Transverse colon (tissue), 4 donors: Measurements from ENCODE around the gene DPM2. TPM values are rescaled to one million over a fixed set of nuclear protein-coding genes. Genes with fewer than 3 reads are reported as not detected.

ENCODE experiments used
- DNase-seq: peaks from one replicate; pipeline ENCODE4 v3.0.0-alpha.2; 2019
- H3K27ac ChIP-seq, 4 donors: fragments of 200-600 bp; sonication (generic); 2 replicates each; pipeline ENCODE4 v1.5.1; 2016 to 2018; ENCODE audit warnings: inconsistent platforms in 4 of 4
- H3K27me3 ChIP-seq: fragments of 200-600 bp; sonication (generic); 2 replicates; pipeline ENCODE4 v1.5.1; 2017; ENCODE audit warnings: inconsistent platforms
- H3K36me3 ChIP-seq, 4 donors: fragments of 200-600 bp; sonication (generic); 2 replicates each; pipeline ENCODE4 v1.5.1; 2017 to 2019; ENCODE audit warnings: inconsistent platforms in 4 of 4
- H3K4me1 ChIP-seq, 4 donors: fragments of 200-600 bp; sonication (generic); 2 replicates each; pipeline ENCODE4 v1.5.1; 2017 to 2020; ENCODE audit warnings: inconsistent platforms in 4 of 4
- H3K4me3 ChIP-seq, 4 donors: fragments of 200-600 bp; sonication (generic); 1 replicate in 1 of 4; 2 replicates in 3 of 4; pipeline versions ENCODE4 v1.5.1 to v1.6.1; 2017 to 2019; ENCODE audit warnings: inconsistent platforms in 4 of 4
- H3K9me3 ChIP-seq, 2 donors: fragments of 200-600 bp; sonication (generic); 2 replicates each; pipeline ENCODE4 v1.5.1; 2017 to 2019; ENCODE audit warnings: inconsistent platforms in 2 of 2
- EP300 ChIP-seq: sonication (generic); formaldehyde crosslinking; IDR thresholded peaks from one replicate; pipeline ENCODE4 v1.6.1; 2017; ENCODE audit warnings: antibody characterized with exemption, low read depth
- POLR2A ChIP-seq: fragments of 450-650 bp; IDR thresholded peaks from one replicate; pipeline ENCODE4 v1.6.1; 2016; ENCODE audit warnings: antibody characterized with exemption, mild to moderate bottlenecking, moderate library complexity
- POLR2AphosphoS5 ChIP-seq, 3 donors: sonication (generic); formaldehyde crosslinking; IDR thresholded peaks; one replicate each; pipeline ENCODE4 v1.6.1; 2016; ENCODE audit warnings: antibody characterized with exemption in 3 of 3
- WGBS, 2 donors: methylation state at CpG; one replicate each; pipeline ENCODE4 v1.1.5; 2018; ENCODE audit warnings: low coverage in 1 of 2; 5-methylcytosine and 5-hydroxymethylcytosine counted together
- in situ Hi-C, 4 donors: fragments of 200-750 bp; cut with MboI; loops; one replicate each; pipeline versions ENCODE4 v1.15.0 to v1.15.1; 2017; ENCODE audit warnings: low sequenced_read_pairs in 3 of 4, low pct_ligation_motif_present in 1 of 4, low pct_unique_long_range_greater_than_20kb in 1 of 4
- intact Hi-C: fragments of 100-400 bp; cut with DNase I; formaldehyde crosslinking; loops from one replicate; pipeline ENCODE4 v1.15.1; 2023; ENCODE audit warnings: low total_unique reads
- total RNA-seq, 4 donors: library from RNA; depleted of rRNA; stranded (reverse); fragments of >200 nt; gene quantifications; one replicate each; pipeline ENCODE4 v1.1.0, GENCODE V29; 2016
- TF ChIP-seq, protein P1 (sequence below), 5 experiments: fragments of 200-600 bp in 3 of 5; fragments of 450-650 bp in 2 of 5; sonication (generic) in 3 of 5; IDR thresholded peaks; 1 replicate in 2 of 5; 2 replicates in 3 of 5; pipeline ENCODE4 v1.5.1; 2016 to 2017; ENCODE audit warnings: antibody characterized with exemption in 5 of 5, inconsistent platforms in 3 of 5, mild to moderate bottlenecking in 2 of 5, moderate library complexity in 1 of 5

The DPM2 gene
- total RNA-seq, 4 donors from 2014 or later = 20.6 to 249 (median 26.3) TPM

DNA sequence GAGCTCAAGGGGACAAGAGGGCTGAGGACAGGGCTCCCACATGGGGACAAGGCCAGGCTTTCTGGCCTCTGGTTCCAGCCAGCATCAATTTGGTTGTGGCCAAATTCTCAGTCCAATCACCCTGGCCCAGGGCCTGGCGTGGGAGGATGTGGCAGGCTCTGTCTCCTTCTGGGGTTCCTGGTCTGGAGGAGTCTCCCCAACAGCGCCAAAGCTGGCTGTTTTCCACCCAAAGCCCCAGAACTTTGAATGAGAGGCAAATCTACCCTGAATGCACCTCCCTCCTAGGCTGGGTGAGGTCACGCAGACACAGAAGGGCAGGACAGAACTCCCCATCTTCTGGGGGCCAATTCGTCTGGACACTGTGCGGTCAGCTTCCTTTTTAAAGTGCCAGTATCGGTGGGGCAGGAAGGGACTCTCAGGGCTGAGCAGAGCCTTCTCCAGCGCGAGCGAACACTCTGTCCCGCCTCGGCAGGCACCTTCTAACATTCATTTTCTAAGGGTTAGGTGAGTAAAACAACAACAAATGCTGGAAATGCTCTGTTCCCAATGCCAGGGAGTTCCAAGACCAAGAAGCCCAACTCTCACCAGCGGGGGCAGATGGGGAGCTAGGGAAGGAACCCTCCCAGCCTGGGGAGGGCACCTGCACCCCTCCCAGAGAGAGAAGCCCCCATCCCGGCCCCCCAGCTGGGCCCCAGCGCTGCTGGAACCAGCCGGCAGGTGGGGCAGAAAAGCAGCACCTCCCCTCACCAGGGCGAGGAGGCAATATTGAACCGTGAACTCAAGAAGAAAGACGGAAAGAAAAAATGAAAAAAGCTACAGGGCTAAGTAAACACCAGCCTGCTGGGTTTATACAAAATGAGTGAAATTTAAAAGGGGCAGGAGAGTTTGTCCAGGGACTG, 3.7 kb upstream of the DPM2 start:
- 81 to 90% methylated on average over 9 to 18 of the region's 18 CpGs for WGBS, 2 donors
- H3K4me3 ChIP-seq = no peak overlapping the region
- H3K27me3 ChIP-seq = no peaks in the 10 kb centered on the region
- in situ Hi-C loops (loop anchor here in 2 of 4 donors (10.0 kb wide), 1 partner anchor 93 kb away; no protein-coding TSS in a partner anchor), intact Hi-C loops (loop anchor here (5.0 kb wide), 1 partner anchor 41 kb away; the partner anchor contains the start of gene EEIG1)
- TF ChIP-seq, protein P1, sequence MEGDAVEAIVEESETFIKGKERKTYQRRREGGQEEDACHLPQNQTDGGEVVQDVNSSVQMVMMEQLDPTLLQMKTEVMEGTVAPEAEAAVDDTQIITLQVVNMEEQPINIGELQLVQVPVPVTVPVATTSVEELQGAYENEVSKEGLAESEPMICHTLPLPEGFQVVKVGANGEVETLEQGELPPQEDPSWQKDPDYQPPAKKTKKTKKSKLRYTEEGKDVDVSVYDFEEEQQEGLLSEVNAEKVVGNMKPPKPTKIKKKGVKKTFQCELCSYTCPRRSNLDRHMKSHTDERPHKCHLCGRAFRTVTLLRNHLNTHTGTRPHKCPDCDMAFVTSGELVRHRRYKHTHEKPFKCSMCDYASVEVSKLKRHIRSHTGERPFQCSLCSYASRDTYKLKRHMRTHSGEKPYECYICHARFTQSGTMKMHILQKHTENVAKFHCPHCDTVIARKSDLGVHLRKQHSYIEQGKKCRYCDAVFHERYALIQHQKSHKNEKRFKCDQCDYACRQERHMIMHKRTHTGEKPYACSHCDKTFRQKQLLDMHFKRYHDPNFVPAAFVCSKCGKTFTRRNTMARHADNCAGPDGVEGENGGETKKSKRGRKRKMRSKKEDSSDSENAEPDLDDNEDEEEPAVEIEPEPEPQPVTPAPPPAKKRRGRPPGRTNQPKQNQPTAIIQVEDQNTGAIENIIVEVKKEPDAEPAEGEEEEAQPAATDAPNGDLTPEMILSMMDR (IDR thresholded peaks at IDR 0.05) = no peak
- no peak for TF ChIP-seq EP300
- TF ChIP-seq POLR2AphosphoS5 (IDR thresholded peaks at IDR 0.05) = no peak
- TF ChIP-seq POLR2A = no peak
- H3K4me1 ChIP-seq = peaks cover 8 to 19% (median 18%) of the 10 kb centered on the region in 4 donors
- H3K36me3 ChIP-seq = peaks cover 0 to 12% (median 0%) of the 10 kb centered on the region in 4 donors
- no peak overlapping the region for H3K27ac ChIP-seq
- H3K9me3 ChIP-seq = no peaks in the 10 kb centered on the region
- DNase-seq = no peak

DNA sequence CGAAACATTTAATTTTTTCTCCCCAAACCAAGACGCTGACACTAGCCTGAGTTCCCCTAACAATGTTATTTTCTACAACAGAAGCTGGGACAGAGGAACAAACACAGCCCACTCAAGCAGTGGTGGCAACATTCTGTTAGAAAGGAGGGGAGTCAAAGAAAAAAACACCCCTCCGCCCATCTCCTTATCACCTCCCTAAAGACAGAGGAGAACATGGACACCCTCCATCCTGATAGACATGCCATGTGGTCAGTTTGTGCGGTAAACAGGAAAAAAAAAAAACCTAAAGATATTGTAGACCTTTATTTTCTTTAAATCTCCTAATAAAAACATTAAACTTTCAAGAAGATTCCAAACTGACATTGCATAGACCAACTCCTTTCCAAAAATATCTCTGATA, 2.9 kb upstream of the DPM2 start:
- no peak overlapping the region for H3K4me3 ChIP-seq
- intact Hi-C loops (loop anchor here (5.0 kb wide), 1 partner anchor 42 kb away; the partner anchor contains the start of gene EEIG1), in situ Hi-C loops (loop anchor here in 2 of 4 donors (10.0 kb wide), 1 partner anchor 94 kb away; no protein-coding TSS in a partner anchor)
- WGBS, 2 donors = 88 to 98% methylated on average over 3 to 4 of the region's 4 CpGs
- peaks cover 0 to 12% (median 0%) of the 10 kb centered on the region in 4 donors for H3K36me3 ChIP-seq
- TF ChIP-seq, protein P1 (IDR thresholded peaks at IDR 0.05) = no peak
- TF ChIP-seq POLR2AphosphoS5 (IDR thresholded peaks at IDR 0.05) (no peak), EP300 (no peak), POLR2A (no peak)
- H3K27ac ChIP-seq = no peak overlapping the region
- H3K9me3 ChIP-seq = no peaks in the 10 kb centered on the region
- DNase-seq = no peak
- H3K4me1 ChIP-seq = peaks cover 8 to 26% (median 23%) of the 10 kb centered on the region in 4 donors
- no peaks in the 10 kb centered on the region for H3K27me3 ChIP-seq

DNA sequence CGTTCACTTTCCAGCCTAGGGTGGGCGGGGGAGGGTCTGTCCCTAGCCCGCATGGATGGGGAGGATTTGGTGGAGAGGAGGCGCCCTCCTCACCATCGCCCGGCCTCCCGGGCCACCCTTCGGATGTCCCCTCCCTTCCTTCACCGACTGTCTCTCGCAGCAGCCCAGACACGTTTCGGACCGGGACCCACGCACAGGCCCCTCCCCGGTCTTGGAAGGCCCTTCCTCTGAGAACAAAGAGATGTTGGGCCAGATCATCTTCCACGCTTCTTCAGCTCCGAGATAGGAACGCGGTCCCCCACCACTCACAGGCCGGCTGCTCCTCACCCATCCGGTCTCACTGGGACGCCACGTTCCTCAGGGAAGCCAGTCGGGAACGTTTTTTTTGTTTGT, 640 bp upstream of the DPM2 start:
- TF ChIP-seq, protein P1 (IDR thresholded peaks at IDR 0.05) = no peak
- no peak for TF ChIP-seq EP300
- peak in 2 of 3 donors; percentile 45 to 47 for TF ChIP-seq POLR2AphosphoS5 (IDR thresholded peaks at IDR 0.05)
- TF ChIP-seq POLR2A = no peak
- Histone ChIP-seq H3K27ac (peak overlapping the region; percentile 51 to 74 (median 62)), H3K9me3 (no peaks in the 10 kb centered on the region), H3K27me3 (no peaks in the 10 kb centered on the region), H3K4me1 (peaks cover 8 to 29% (median 21%) of the 10 kb centered on the region in 4 donors), H3K36me3 (no peaks in the 10 kb centered on the region), H3K4me3 (peak overlapping the region; percentile 1 to 57 (median 48))
- 33% methylated on average over 25 of the region's 25 CpGs; no CpG with 5 or more reads in 1 of the 2 donors for WGBS, 2 donors
- no peak for DNase-seq
- in situ Hi-C loops = no loop called here
- intact Hi-C loops = no loop called here

DNA sequence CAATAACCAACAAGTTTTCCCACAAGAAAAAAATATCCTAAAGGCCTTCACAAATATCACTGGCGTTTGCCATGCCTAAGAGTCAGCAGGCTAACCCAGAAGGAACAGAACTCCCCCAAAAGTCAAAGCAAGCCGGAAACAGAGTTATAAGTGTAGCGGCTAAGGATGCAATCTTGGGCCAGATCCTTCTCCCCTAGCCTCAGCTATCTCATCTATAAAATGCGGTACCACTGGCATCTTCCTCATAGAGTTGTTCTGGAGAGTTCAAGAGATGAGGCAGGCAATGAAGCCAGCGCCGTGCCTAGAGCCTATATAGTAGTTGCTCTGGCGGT, 632 bp downstream of the DPM2 start:
- H3K4me3 ChIP-seq = peak overlapping the region; percentile 44 to 57 (median 52)
- 7% methylated on average over 7 of the region's 7 CpGs; no CpG with 5 or more reads in 1 of the 2 donors for WGBS, 2 donors
- no peaks in the 10 kb centered on the region for H3K27me3 ChIP-seq
- no peaks in the 10 kb centered on the region for H3K9me3 ChIP-seq
- intact Hi-C loops = no loop called here
- H3K36me3 ChIP-seq = no peaks in the 10 kb centered on the region
- in situ Hi-C loops = no loop called here
- no peak for DNase-seq
- H3K4me1 ChIP-seq = peaks cover 8 to 29% (median 20%) of the 10 kb centered on the region in 4 donors
- H3K27ac ChIP-seq = peak overlapping the region; percentile 51 to 74 (median 62)
- TF ChIP-seq POLR2A (no peak), POLR2AphosphoS5 (IDR thresholded peaks at IDR 0.05) (no peak), EP300 (no peak)
- TF ChIP-seq, protein P1 (IDR thresholded peaks at IDR 0.05) = no peak
